Small intestine (tissue), 7 donors: Measurements from ENCODE around the gene CYP4F2. TPM values are rescaled to one million over a fixed set of nuclear protein-coding genes. Genes with fewer than 3 reads are reported as not detected.
"Not testable (repeated sequence)": the region's sequence is repeated elsewhere in the genome, so short reads cannot be mapped to it uniquely, and the experiment has no call there.

Source experiments
- DNase-seq, 2 donors: peaks; one replicate each; pipeline versions ENCODE4 v3.0.0 to v3.0.0-alpha.2; 2013
- FAIRE-seq: peaks from 2 replicates; lab custom pipeline; 2012; peaks lifted over from hg19 to GRCh38; lab: Jason Lieb, UNC
- H3K27ac ChIP-seq, 3 donors: one replicate each; pipeline ENCODE4 v1.5.1; 2013; ENCODE audit warnings: low read length in 2 of 3, mild to moderate bottlenecking in 2 of 3, control low read depth in 1 of 3, inconsistent platforms in 1 of 3, low read depth in 1 of 3, moderate library complexity in 1 of 3
- H3K27me3 ChIP-seq, 3 donors: one replicate each; pipeline ENCODE4 v1.6.1; 2013; ENCODE audit warnings: low read length in 3 of 3, inconsistent platforms in 1 of 3; ENCODE audit not compliant: control insufficient read depth in 3 of 3, insufficient read depth in 3 of 3
- H3K36me3 ChIP-seq, 3 donors: one replicate each; pipeline ENCODE4 v1.6.1; 2013; ENCODE audit warnings: low read length in 3 of 3, inconsistent platforms in 1 of 3, low read depth in 1 of 3, mild to moderate bottlenecking in 1 of 3, moderate library complexity in 1 of 3; ENCODE audit not compliant: control insufficient read depth in 3 of 3, insufficient read depth in 2 of 3
- H3K4me1 ChIP-seq, 3 donors: one replicate each; pipeline ENCODE4 v1.6.1; 2013; ENCODE audit warnings: low read length in 2 of 3, inconsistent platforms in 1 of 3, low read depth in 1 of 3, mild to moderate bottlenecking in 1 of 3, moderate library complexity in 1 of 3; ENCODE audit not compliant: control insufficient read depth in 3 of 3, insufficient read depth in 2 of 3
- H3K4me3 ChIP-seq, 3 donors: one replicate each; pipeline ENCODE4 v1.5.1; 2013; ENCODE audit warnings: low read length in 3 of 3, control low read depth in 1 of 3, inconsistent platforms in 1 of 3, low read depth in 1 of 3, mild to moderate bottlenecking in 1 of 3, moderate library complexity in 1 of 3
- H3K9me3 ChIP-seq, 2 donors: one replicate each; pipeline ENCODE4 v1.6.1; 2013; ENCODE audit warnings: low read depth in 1 of 2, low read length in 1 of 2; ENCODE audit not compliant: control insufficient read depth in 2 of 2, insufficient read depth in 1 of 2
- WGBS, 3 donors: extraction: QIAGEN DNeasy Blood & Tissue Kit; methylation state at CpG; one replicate each; pipeline ENCODE4 v1.1.7; 2013; 5-methylcytosine and 5-hydroxymethylcytosine counted together
- polyA plus RNA-seq, 4 donors: library from polyadenylated mRNA; stranded (reverse) in 3 of 4; unstranded in 1 of 4; fragments of 200-250 nt in 3 of 4; fragments of 120-200 nt in 1 of 4; gene quantifications; one replicate each; pipeline versions ENCODE4 v1.2.1 to v1.2.3, GENCODE V29; 2013
- donor health status: healthy with polysubstance abuse.
- donor health status: control.
- donor health status: control.
- donor health status: Bipolar disorder and iron deficiency.
- donor health status: healthy.

CYP4F2 gene
- polyA plus RNA-seq, 4 donors: 3.8 to 135 (median 26.3) TPM

- H3K4me1 ChIP-seq: peaks cover 0 to 4% (median 2%) of the 10 kb centered on the region in 3 donors
- H3K4me3 ChIP-seq: no peak overlapping the region
- H3K36me3 ChIP-seq: no peaks in the 10 kb centered on the region
- FAIRE-seq (no peak), DNase-seq (no peak)
- H3K27me3 ChIP-seq: no peaks in the 10 kb centered on the region
- H3K27ac ChIP-seq: no peak overlapping the region
- 88 to 92% (median 89%) methylated on average over 10 of the region's 10 CpGs for WGBS, 3 donors
- H3K9me3 ChIP-seq: no peaks in the 10 kb centered on the region
Measured at GRCh38 chr19:15829306-15829698, 68.6 kb downstream of the CYP4F2 start.

DNA sequence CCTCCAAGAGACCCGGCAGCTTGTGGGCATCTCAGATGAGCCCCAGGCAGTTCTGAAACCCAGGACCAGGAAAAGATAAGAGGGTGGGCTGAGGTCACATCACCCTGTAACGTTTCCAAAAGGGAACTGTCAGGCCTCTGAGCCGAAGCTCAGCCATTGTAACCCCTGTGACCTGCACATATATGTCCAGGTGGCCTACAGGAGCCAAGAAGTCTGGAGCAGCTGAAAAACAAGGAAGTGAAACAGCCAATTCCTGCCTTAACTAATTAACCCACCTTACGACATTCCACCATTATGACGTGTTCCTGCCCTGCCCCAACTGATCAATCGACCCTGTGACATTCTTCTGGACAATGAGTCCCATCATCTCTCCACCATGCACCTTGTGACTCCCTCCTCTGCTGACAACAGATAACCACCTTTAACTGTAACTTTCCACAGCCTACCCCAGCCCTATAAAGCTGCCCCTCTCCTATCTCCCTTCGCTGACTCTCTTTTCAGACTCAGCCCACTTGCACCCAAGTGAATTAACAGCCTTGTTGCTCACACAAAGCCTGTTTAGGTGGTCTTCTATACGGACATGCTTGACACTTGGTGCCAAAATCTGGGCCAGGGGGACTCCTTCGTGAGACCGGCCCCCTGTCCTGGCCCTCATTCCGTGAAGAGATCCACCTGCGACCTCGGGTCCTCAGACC, 69.1 kb downstream of the CYP4F2 start:
- H3K4me3 ChIP-seq, H3K4me1 ChIP-seq, H3K27ac ChIP-seq, H3K27me3 ChIP-seq, H3K36me3 ChIP-seq, H3K9me3 ChIP-seq, FAIRE-seq: not testable (repeated sequence)
- DNase-seq: peak; percentile 53 to 77
- 55 to 61% (median 58%) methylated on average over 13 of the region's 13 CpGs for WGBS, 3 donors

DNA sequence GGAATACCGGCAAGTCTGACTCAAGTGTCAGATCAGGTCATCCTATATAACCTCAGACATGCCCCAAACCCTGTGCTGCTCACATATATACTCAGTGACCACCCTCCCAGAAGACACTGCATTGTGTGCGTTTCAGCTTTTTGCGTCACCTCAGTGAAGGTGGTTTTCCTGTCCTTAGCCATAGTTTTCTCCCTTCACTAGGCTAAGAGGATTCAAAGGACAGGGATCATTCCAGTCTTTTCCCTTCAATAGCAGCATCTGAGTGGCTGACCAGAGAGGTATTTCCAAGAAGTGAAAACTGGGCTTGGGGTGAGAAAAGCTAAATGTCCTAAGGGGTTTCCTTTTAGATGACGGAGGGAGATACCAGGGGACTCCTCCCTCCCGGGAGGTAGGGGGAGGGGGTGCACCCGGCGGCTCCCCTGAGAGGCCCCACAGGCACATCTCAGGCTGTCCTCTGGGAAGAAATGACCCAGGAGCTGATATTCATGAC, 69.7 kb downstream of the CYP4F2 start:
- Histone ChIP-seq H3K27me3 (no peaks in the 10 kb centered on the region), H3K27ac (no peak overlapping the region), H3K4me3 (no peak overlapping the region), H3K36me3 (no peaks in the 10 kb centered on the region), H3K4me1 (peaks cover 0 to 4% (median 2%) of the 10 kb centered on the region in 3 donors), H3K9me3 (no peaks in the 10 kb centered on the region)
- 63 to 79% (median 77%) methylated on average over 7 of the region's 7 CpGs for WGBS, 3 donors
- DNase-seq: no peak
- no peak for FAIRE-seq

Other genes with a start within 250 kb of the CYP4F2 start
- 100 to 1,000 TPM in 2 of 4 donors, 10 to 100 TPM in 2; 46.9 to 398 (median 186) TPM for gene CYP4F12, start 225.0 kb downstream of the CYP4F2 start, polyA plus RNA-seq
- not detected for gene OR10H2, start 170.1 kb downstream of the CYP4F2 start, polyA plus RNA-seq
- not detected for gene OR10H3, start 160.1 kb downstream of the CYP4F2 start, polyA plus RNA-seq
- gene OR10H5, start 110.4 kb downstream of the CYP4F2 start, polyA plus RNA-seq: not detected
- gene OR10H1, start 82.4 kb downstream of the CYP4F2 start, polyA plus RNA-seq: not detected
- gene CYP4F11, start 36.5 kb upstream of the CYP4F2 start, polyA plus RNA-seq: 10 to 100 TPM in 2 of 4 donors, under 1 TPM in 2; 0.33 to 14.5 (median 6.6) TPM
- gene OR10H4, start 50.9 kb upstream of the CYP4F2 start, polyA plus RNA-seq: not detected
- 100 to 1,000 TPM; 135 to 238 (median 159) TPM for gene TPM4, start 178.4 kb upstream of the CYP4F2 start, polyA plus RNA-seq
- 100 to 1,000 TPM in 1 of 4 donors, 10 to 100 TPM in 3; 58.0 to 107 (median 80.8) TPM for gene RAB8A, start 213.8 kb upstream of the CYP4F2 start, polyA plus RNA-seq
- 10 to 100 TPM; 14.8 to 31.3 (median 21.0) TPM for gene HSH2D, start 245.6 kb upstream of the CYP4F2 start, polyA plus RNA-seq